GM23338 (cell line): ENCODE data around the gene UBE2G1. TPM values are rescaled to one million over a fixed set of nuclear protein-coding genes. Genes with fewer than 3 reads are reported as not detected.

ENCODE experiments used
- ATAC-seq: fragments of 200-7000 bp; cut with Tn5 transposase; 3 replicates; pipeline ENCODE4 v1.9.1; 2020
- DNase-seq: peaks from one replicate; pipeline ENCODE4 v3.0.0-alpha.2; 2015; ENCODE audit warnings: low spot score
- H2AFZ ChIP-seq: fragments of 200-600 bp; sonication (generic); 2 replicates; pipeline ENCODE4 v1.8.0; 2016; ENCODE audit warnings: antibody characterized with exemption, mild to moderate bottlenecking, moderate library complexity
- H3F3A ChIP-seq: fragments of 200-600 bp; sonication (generic); replicated peaks from 2 replicates; pipeline ENCODE4 v1.8.0; 2017; ENCODE audit warnings: antibody characterized with exemption, mixed run types, low read depth
- H3K27ac ChIP-seq: fragments of 200-600 bp; sonication (generic); 2 replicates; pipeline ENCODE4 v1.6.1; 2016; ENCODE audit warnings: low read depth
- H3K27me3 ChIP-seq: fragments of 200-600 bp; sonication (generic); 2 replicates; pipeline ENCODE4 v1.8.0; 2016; ENCODE audit warnings: mild to moderate bottlenecking, mixed run types, moderate library complexity; ENCODE audit not compliant: insufficient read depth
- H3K36me3 ChIP-seq: fragments of 200-600 bp; sonication (generic); 2 replicates; pipeline ENCODE4 v1.8.0; 2016; ENCODE audit warnings: mild to moderate bottlenecking; ENCODE audit not compliant: insufficient read depth
- H3K4me1 ChIP-seq: fragments of 200-600 bp; sonication (generic); 2 replicates; pipeline ENCODE4 v1.8.0; 2016; ENCODE audit warnings: mild to moderate bottlenecking, moderate library complexity; ENCODE audit not compliant: insufficient read depth
- H3K4me2 ChIP-seq: fragments of 200-600 bp; sonication (generic); 2 replicates; pipeline ENCODE4 v1.7.1; 2017; ENCODE audit warnings: mixed run types
- H3K4me3 ChIP-seq: fragments of 200-600 bp; sonication (generic); 2 replicates; pipeline ENCODE4 v1.6.1; 2016; ENCODE audit warnings: mixed run types
- H3K79me2 ChIP-seq: fragments of 200-600 bp; sonication (generic); replicated peaks from 2 replicates; pipeline ENCODE4 v1.8.0; 2017; ENCODE audit warnings: mild to moderate bottlenecking; ENCODE audit not compliant: insufficient read depth
- H3K9me2 ChIP-seq: fragments of 200-600 bp; sonication (generic); 2 replicates; pipeline ENCODE4 v1.8.0; 2017; ENCODE audit not compliant: insufficient read depth
- H4K20me1 ChIP-seq: fragments of 200-600 bp; sonication (generic); replicated peaks from 2 replicates; pipeline ENCODE4 v1.8.0; 2017; ENCODE audit warnings: mild to moderate bottlenecking; ENCODE audit not compliant: insufficient read depth
- H3K27ac Mint-ChIP-seq: 2 replicates; pipeline ENCODE4 v1.8.0; 2020; ENCODE audit warnings: inconsistent platforms, mild to moderate bottlenecking, moderate library complexity, mixed read lengths
- H3K27me3 Mint-ChIP-seq: 3 replicates; pipeline ENCODE4 v1.8.0; 2022; ENCODE audit warnings: low read depth, mild to moderate bottlenecking, moderate library complexity, mixed read lengths, inconsistent platforms; ENCODE audit not compliant: insufficient read depth, poor library complexity
- H3K36me3 Mint-ChIP-seq: 3 replicates; pipeline ENCODE4 v1.8.0; 2021; ENCODE audit warnings: low read depth, mild to moderate bottlenecking, inconsistent platforms, moderate library complexity, mixed read lengths
- H3K4me1 Mint-ChIP-seq: 3 replicates; pipeline ENCODE4 v1.8.0; 2020; ENCODE audit warnings: mild to moderate bottlenecking, inconsistent platforms, mixed read lengths
- H3K4me3 Mint-ChIP-seq: 3 replicates; pipeline ENCODE4 v1.8.0; 2021; ENCODE audit warnings: moderate library complexity, mild to moderate bottlenecking, inconsistent platforms, mixed read lengths
- H3K9me3 Mint-ChIP-seq: 3 replicates; pipeline ENCODE4 v1.8.0; 2020; ENCODE audit warnings: moderate library complexity, mild to moderate bottlenecking, inconsistent platforms, mixed read lengths
- ETS1 ChIP-seq: IDR thresholded peaks from 2 replicates; pipeline ENCODE4 v1.6.1; 2016; ENCODE audit warnings: antibody characterized with exemption
- EZH2phosphoT487 ChIP-seq: fragments of 200-600 bp; sonication (generic); IDR thresholded peaks from one replicate; pipeline ENCODE4 v1.8.1; 2018; ENCODE audit warnings: antibody characterized with exemption; ENCODE audit not compliant: unreplicated experiment
- JUNB ChIP-seq: IDR thresholded peaks from one replicate; pipeline ENCODE4 v1.6.1; 2016; ENCODE audit warnings: antibody characterized with exemption; ENCODE audit not compliant: unreplicated experiment
- NANOG ChIP-seq: IDR thresholded peaks from 2 replicates; pipeline ENCODE4 v1.6.1; 2016; ENCODE audit warnings: antibody characterized with exemption, borderline replicate concordance
- POLR2AphosphoS5 ChIP-seq: IDR thresholded peaks from 2 replicates; pipeline ENCODE4 v1.6.1; 2016; ENCODE audit warnings: antibody characterized with exemption, low read depth
- REST ChIP-seq: IDR thresholded peaks from one replicate; pipeline ENCODE4 v1.6.1; 2018; ENCODE audit warnings: antibody characterized with exemption; ENCODE audit not compliant: unreplicated experiment
- STAT1 ChIP-seq: IDR thresholded peaks from one replicate; pipeline ENCODE4 v1.6.1; 2016; ENCODE audit warnings: antibody characterized with exemption; ENCODE audit not compliant: unreplicated experiment
- ZNF114 ChIP-seq: fragments of 250-450 bp; sonication (Bioruptor Pico); IDR thresholded peaks from 2 replicates; pipeline ENCODE4 v1.5.0; 2020; ENCODE audit warnings: mild to moderate bottlenecking, moderate library complexity
- ZNF331 ChIP-seq: fragments of 250-450 bp; sonication (Bioruptor Pico); IDR thresholded peaks from 2 replicates; pipeline ENCODE4 v1.5.0; 2020; ENCODE audit warnings: low read depth, mild to moderate bottlenecking, moderate library complexity
- polyA plus RNA-seq: library from polyadenylated mRNA; unstranded; fragments of >200 nt; fragmentation: Nextera tagmentation; extraction: Ambion mirVana; gene quantifications from 2 replicates; pipeline ENCODE4 v1.2.1, GENCODE V29; 2016
- total RNA-seq: library from RNA; depleted of rRNA; stranded (reverse); fragments of >200 nt; shearing (Covaris generic); gene quantifications from 2 replicates; pipeline ENCODE4 v1.2.3, GENCODE V29; 2014
- TF ChIP-seq, protein P1 (sequence below), 2 experiments: fragments of 200-600 bp in 1 of 2; sonication (generic) in 1 of 2; conservative IDR thresholded peaks; 2 replicates each; pipeline versions ENCODE4 v1.5.1 to v1.6.1; 2016 to 2017; ENCODE audit warnings: antibody characterized with exemption in 2 of 2, low read depth in 2 of 2, mild to moderate bottlenecking in 2 of 2, moderate library complexity in 1 of 2

The UBE2G1 gene
- total and polyA plus RNA-seq, 2 experiments from 2014 or later: 71.9 to 145 TPM

DNA sequence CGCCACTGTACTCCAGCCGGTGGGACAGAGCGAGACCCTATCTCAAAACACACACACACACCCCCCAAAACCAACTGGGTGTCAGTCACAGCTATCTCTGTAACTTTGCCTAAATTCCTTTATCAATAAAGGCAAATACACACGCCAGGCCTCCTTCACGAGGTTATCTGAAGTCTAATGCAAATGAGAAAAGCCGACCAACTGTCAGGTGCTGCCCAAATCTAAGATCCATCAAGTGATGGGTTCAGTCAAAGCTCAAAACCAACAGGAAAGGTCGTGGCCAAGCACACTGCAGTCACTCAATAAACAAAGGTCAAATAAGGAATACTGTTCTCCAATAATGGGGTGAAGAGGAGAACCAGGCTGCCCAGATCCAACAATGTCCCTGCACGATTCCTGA is 103.8 kb downstream of the UBE2G1 start (continued):
- no peak for TF ChIP-seq JUNB
- TF ChIP-seq ZNF331 (CRISPR knock-in tag): no peak
- no peak for TF ChIP-seq STAT1
- TF ChIP-seq REST: no peak
- TF ChIP-seq ZNF114 (CRISPR knock-in tag): no peak

- ATAC-seq (no peak), DNase-seq (no peak)
- H3K36me3 Mint-ChIP-seq: peaks cover 35% of the 10 kb centered on the region
- peaks cover 7% of the 10 kb centered on the region for H3K27me3 Mint-ChIP-seq
- Histone ChIP-seq H3K4me3 (no peak overlapping the region), H3K4me2 (no peak overlapping the region), H2AFZ (no peak overlapping the region), H3K9me2 (no peaks in the 10 kb centered on the region), H3K27me3 (no peaks in the 10 kb centered on the region), H4K20me1 (peaks cover 47% of the 10 kb centered on the region), H3K79me2 (peaks cover 73% of the 10 kb centered on the region), H3K27ac (no peak overlapping the region), H3F3A (peaks cover 2% of the 10 kb centered on the region; the same call in 1 of the 2 replicates), H3K36me3 (peaks cover 6% of the 10 kb centered on the region; the same call in 1 of the 2 replicates), H3K4me1 (peaks cover 13% of the 10 kb centered on the region)
- peaks cover 17% of the 10 kb centered on the region for H3K9me3 Mint-ChIP-seq
- H3K4me1 Mint-ChIP-seq: peaks cover 32% of the 10 kb centered on the region
- 0 out of 2 replicates have a peak overlapping the region, but pooled peaks have one; percentile 4 for H3K27ac Mint-ChIP-seq
- H3K4me3 Mint-ChIP-seq: peak overlapping the region; percentile 88
- TF ChIP-seq REST (no peak), NANOG (no peak), STAT1 (no peak), EZH2phosphoT487 (no peak), ETS1 (no peak), JUNB (no peak), ZNF331 (CRISPR knock-in tag) (no peak), ZNF114 (CRISPR knock-in tag) (no peak), POLR2AphosphoS5 (no peak)
- TF ChIP-seq, protein P1, sequence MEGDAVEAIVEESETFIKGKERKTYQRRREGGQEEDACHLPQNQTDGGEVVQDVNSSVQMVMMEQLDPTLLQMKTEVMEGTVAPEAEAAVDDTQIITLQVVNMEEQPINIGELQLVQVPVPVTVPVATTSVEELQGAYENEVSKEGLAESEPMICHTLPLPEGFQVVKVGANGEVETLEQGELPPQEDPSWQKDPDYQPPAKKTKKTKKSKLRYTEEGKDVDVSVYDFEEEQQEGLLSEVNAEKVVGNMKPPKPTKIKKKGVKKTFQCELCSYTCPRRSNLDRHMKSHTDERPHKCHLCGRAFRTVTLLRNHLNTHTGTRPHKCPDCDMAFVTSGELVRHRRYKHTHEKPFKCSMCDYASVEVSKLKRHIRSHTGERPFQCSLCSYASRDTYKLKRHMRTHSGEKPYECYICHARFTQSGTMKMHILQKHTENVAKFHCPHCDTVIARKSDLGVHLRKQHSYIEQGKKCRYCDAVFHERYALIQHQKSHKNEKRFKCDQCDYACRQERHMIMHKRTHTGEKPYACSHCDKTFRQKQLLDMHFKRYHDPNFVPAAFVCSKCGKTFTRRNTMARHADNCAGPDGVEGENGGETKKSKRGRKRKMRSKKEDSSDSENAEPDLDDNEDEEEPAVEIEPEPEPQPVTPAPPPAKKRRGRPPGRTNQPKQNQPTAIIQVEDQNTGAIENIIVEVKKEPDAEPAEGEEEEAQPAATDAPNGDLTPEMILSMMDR (conservative IDR thresholded peaks at IDR 0.05; ENCODE audit: low read depth in 2 of 2): no peak
Observed at GRCh38 chr17:4261452-4261851, 105.0 kb downstream of the UBE2G1 start.
